GM12878 (cell line): ENCODE results near the gene ZNF627. TPM values are rescaled to one million over a fixed set of nuclear protein-coding genes. Genes with fewer than 3 reads are reported as not detected.

Experiments used
- ATAC-seq: fragments of 200-7000 bp; cut with Tn5 transposase; 3 replicates; pipeline ENCODE4 v1.9.1; 2020; ENCODE audit warnings: mild to moderate bottlenecking, moderate library complexity
- BruUV-seq: library from RNA; stranded (reverse); fragments of 400-500 nt; replicated peaks from 2 replicates; lab custom pipeline; 2021; lab: Mats Ljungman, UMichigan
- CTCF ChIA-PET: fragments of 300-600 bp; sonication (Branson Sonifier 250); formaldehyde crosslinking; extraction: SDS; loops from one replicate; lab custom pipeline; 2021; ENCODE audit warnings: inconsistent platforms; lab: Yijun Ruan, JAX
- POLR2A ChIA-PET: fragments of 350-600 bp; formaldehyde crosslinking; extraction: SDS; loops from one replicate; lab custom pipeline; 2021; ENCODE audit warnings: inconsistent platforms; lab: Charles Lee
- RAD21 ChIA-PET: fragments of 300-600 bp; sonication (Branson Sonifier 250); formaldehyde crosslinking; loops from one replicate; lab custom pipeline; 2023; ENCODE audit warnings: antibody characterized with exemption; ENCODE audit not compliant: unreplicated experiment; lab: Charles Lee
- SMC1A ChIA-PET: fragments of 300-600 bp; sonication (Branson Sonifier 250); formaldehyde crosslinking; loops from one replicate; lab custom pipeline; 2023; ENCODE audit not compliant: unreplicated experiment, uncharacterized antibody; lab: Charles Lee
- DNase-seq: peaks from one replicate; pipeline ENCODE4 v3.0.0-alpha.2; 2011; ENCODE audit warnings: low read depth, low spot score
- FAIRE-seq: peaks from 3 replicates; lab custom pipeline; 2011; peaks lifted over from hg19 to GRCh38; lab: Jason Lieb, UNC
- H2AFZ ChIP-seq: 2 replicates; pipeline ENCODE4 v1.6.0; 2011; ENCODE audit warnings: low read depth, low read length, control low read depth; ENCODE audit not compliant: control insufficient read depth
- H3K27ac ChIP-seq: 2 replicates; pipeline ENCODE4 v1.5.1; 2011; ENCODE audit warnings: control low read depth; ENCODE audit not compliant: control insufficient read depth, insufficient read depth
- H3K27me3 ChIP-seq, 2 experiments: replicated peaks in 1 of 2; 2 replicates each; pipeline versions ENCODE4 v1.6.0 to v1.6.1; 2011; ENCODE audit warnings: low read length in 1 of 2; ENCODE audit not compliant: control insufficient read depth in 2 of 2, insufficient read depth in 2 of 2
- H3K36me3 ChIP-seq, 2 experiments: 2 replicates each; pipeline ENCODE4 v1.5.1; 2011; ENCODE audit warnings: low read length in 1 of 2; ENCODE audit not compliant: control insufficient read depth in 2 of 2, insufficient read depth in 2 of 2
- H3K4me1 ChIP-seq: 2 replicates; pipeline ENCODE4 v1.6.1; 2011; ENCODE audit warnings: mild to moderate bottlenecking, low read length, moderate library complexity, mixed read lengths; ENCODE audit not compliant: control insufficient read depth, insufficient read depth
- H3K4me2 ChIP-seq: 2 replicates; pipeline ENCODE4 v1.6.0; 2011; ENCODE audit warnings: control low read depth; ENCODE audit not compliant: control insufficient read depth, insufficient read depth
- H3K4me3 ChIP-seq: fragments of 200-600 bp; sonication (generic); 2 replicates; pipeline ENCODE4 v1.5.1; 2016
- H3K79me2 ChIP-seq: 2 replicates; pipeline ENCODE4 v1.6.0; 2011; ENCODE audit warnings: low read length; ENCODE audit not compliant: control insufficient read depth, insufficient read depth
- H3K9ac ChIP-seq: 2 replicates; pipeline ENCODE4 v1.8.0; 2011; ENCODE audit warnings: low read length, control low read depth, mixed read lengths; ENCODE audit not compliant: control insufficient read depth, insufficient read depth
- H3K9me3 ChIP-seq: replicated peaks from 3 replicates; pipeline ENCODE4 v1.5.1; 2011; ENCODE audit warnings: mild to moderate bottlenecking, low read length; ENCODE audit not compliant: control insufficient read depth, insufficient read depth
- H4K20me1 ChIP-seq: 2 replicates; pipeline ENCODE4 v1.6.0; 2011; ENCODE audit not compliant: control insufficient read depth, insufficient read depth
- BCL11A ChIP-seq: IDR thresholded peaks from 2 replicates; pipeline ENCODE4 v1.6.1; 2011; ENCODE audit warnings: low read depth, low read length
- CBFB ChIP-seq: IDR thresholded peaks from 2 replicates; pipeline ENCODE4 v1.6.1; 2016; ENCODE audit warnings: antibody characterized with exemption, low read depth
- CREM ChIP-seq: IDR thresholded peaks from 2 replicates; pipeline ENCODE4 v1.6.1; 2014; ENCODE audit warnings: antibody characterized with exemption, low read depth
- EP300 ChIP-seq, 2 experiments: fragments of 150-350 bp in 1 of 2; IDR thresholded peaks; 2 replicates each; pipeline ENCODE4 v1.6.1; 2011 to 2012; ENCODE audit warnings: low read depth in 2 of 2, low read length in 2 of 2, borderline replicate concordance in 1 of 2, improper control_type of control experiment in 1 of 2, inconsistent platforms in 1 of 2; ENCODE audit not compliant: control insufficient read depth in 1 of 2
- ESRRA ChIP-seq: IDR thresholded peaks from 2 replicates; pipeline ENCODE4 v1.6.1; 2012; ENCODE audit warnings: mild to moderate bottlenecking, low read length, improper control_type of control experiment
- EZH2 ChIP-seq: IDR thresholded peaks from 2 replicates; pipeline ENCODE4 v1.6.1; 2012; ENCODE audit warnings: low read depth, mild to moderate bottlenecking, control low read depth, inconsistent platforms, low read length, borderline replicate concordance; ENCODE audit not compliant: control insufficient read depth
- HDGF ChIP-seq: fragments of 450-650 bp; IDR thresholded peaks from 2 replicates; pipeline ENCODE4 v1.6.1; 2016; ENCODE audit warnings: antibody characterized with exemption
- IKZF1 ChIP-seq: fragments of 450-650 bp; conservative IDR thresholded peaks from 2 replicates; pipeline ENCODE4 v1.6.1; 2017; ENCODE audit warnings: antibody characterized with exemption, mild to moderate bottlenecking
- IRF4 ChIP-seq: IDR thresholded peaks from 2 replicates; pipeline ENCODE4 v1.6.1; 2011; ENCODE audit warnings: low read depth, low read length
- JUNB ChIP-seq: IDR thresholded peaks from 2 replicates; pipeline ENCODE4 v1.6.1; 2016; ENCODE audit warnings: antibody characterized with exemption, mild to moderate bottlenecking
- NFYA ChIP-seq: IDR thresholded peaks from 2 replicates; pipeline ENCODE4 v1.6.1; 2011; ENCODE audit warnings: low read depth, mild to moderate bottlenecking, low read length, improper control_type of control experiment, borderline replicate concordance
- NR2F1 ChIP-seq: fragments of 450-650 bp; conservative IDR thresholded peaks from 2 replicates; pipeline ENCODE4 v1.6.1; 2017; ENCODE audit warnings: mild to moderate bottlenecking
- RCOR1 ChIP-seq: conservative IDR thresholded peaks from 2 replicates; pipeline ENCODE4 v1.6.1; 2012; ENCODE audit warnings: low read depth, low read length, improper control_type of control experiment
- TAF1 ChIP-seq: IDR thresholded peaks from 2 replicates; pipeline ENCODE4 v1.6.1; 2011; ENCODE audit warnings: mild to moderate bottlenecking, low read depth, low read length, borderline replicate concordance
- ZZZ3 ChIP-seq: IDR thresholded peaks from 2 replicates; pipeline ENCODE4 v1.6.1; 2011; ENCODE audit warnings: low read depth; ENCODE audit not compliant: control insufficient read depth, insufficient read length
- WGBS: methylation state at CpG from one replicate; pipeline ENCODE4 v1.1.6; 2016; ENCODE audit warnings: low lambda C conversion rate; ENCODE audit not compliant: insufficient replicate concordance, insufficient coverage; ENCODE audit errors: missing lambda C conversion rate; 5-methylcytosine and 5-hydroxymethylcytosine counted together
- in situ Hi-C: fragments of 300-500 bp; cut with MboI; formaldehyde crosslinking; loops from 9 replicates; pipeline ENCODE4 v1.14.3; 2018; ENCODE audit warnings: mixed read lengths
- intact Hi-C: fragments of 100-400 bp; cut with micrococcal nuclease; formaldehyde crosslinking; loops from one replicate; pipeline ENCODE4 v1.14.2; 2022; ENCODE audit not compliant: unreplicated experiment
- polyA plus RNA-seq, 11 experiments: library from polyadenylated mRNA; depleted of rRNA in 4 of 11; unstranded in 6 of 11; stranded (reverse) in 5 of 11; fragments of >200 nt; fragmentation: Nextera tagmentation in 4 of 11; fragmentation: Illumina TruSeq in 1 of 11; extraction: Ambion mirVana in 4 of 11; extraction: Trizol in 1 of 11; gene quantifications; 1 replicate in 1 of 11; 2 replicates in 10 of 11; pipeline versions ENCODE4 v1.2.1 to v1.2.3, GENCODE V29; 2011 to 2016; ENCODE audit warnings: inconsistent platforms in 2 of 11, missing spikeins in 2 of 11, low read depth in 1 of 11
- total RNA-seq, 4 experiments: library from RNA; depleted of rRNA in 3 of 4; stranded (reverse); fragments of >200 nt in 3 of 4; fragmentation: Illumina TruSeq in 1 of 4; extraction: Trizol in 1 of 4; gene quantifications; 2 replicates each; pipeline versions ENCODE4 v1.2.1 to v1.2.3, GENCODE V29; 2013 to 2021
- TF ChIP-seq, protein P1 (sequence below): fragments of 450-650 bp; conservative IDR thresholded peaks from 2 replicates; pipeline ENCODE4 v1.6.1; 2017; ENCODE audit warnings: mild to moderate bottlenecking, moderate library complexity
- TF ChIP-seq, protein P2 (sequence below): fragments of 450-650 bp; IDR thresholded peaks from 2 replicates; pipeline ENCODE4 v1.6.1; 2014; ENCODE audit warnings: mild to moderate bottlenecking

ZNF627 gene
- total and polyA plus RNA-seq, 10 of the 15 experiments (the other 5 are each of a cell fraction or from before 2014, with no cell fraction given), result 5.1 to 13.7 (median 10.2) TPM

DNA sequence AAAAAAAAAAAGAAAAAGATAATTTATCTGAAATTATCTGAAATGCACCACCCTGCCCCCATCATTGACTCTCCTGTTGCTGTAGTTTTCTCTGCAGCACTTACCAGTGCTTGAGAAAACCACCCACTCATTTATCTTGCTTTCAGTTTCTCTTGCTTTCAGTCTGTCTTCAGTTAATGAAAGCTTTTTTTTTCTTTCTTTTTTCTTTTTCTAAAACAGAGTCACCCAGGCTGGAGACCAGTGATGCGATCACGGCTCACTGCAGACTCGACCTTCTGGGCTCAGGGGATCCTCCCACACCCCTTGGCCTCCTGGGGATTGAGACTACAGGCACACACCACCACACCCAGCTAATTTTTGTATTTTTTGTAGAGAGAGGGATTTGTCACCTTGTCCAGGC is 15.5 kb upstream of the ZNF627 start:
- Histone ChIP-seq H3K4me3 (0 out of 2 replicates have a peak overlapping the region, but pooled peaks have one; percentile 31), H3K9ac (peak overlapping the region; percentile 1; the same call in 1 of the 2 replicates), H3K4me1 (peaks cover 48% of the 10 kb centered on the region), H3K36me3 (no peaks in the 10 kb centered on the region), H2AFZ (no peak overlapping the region), H3K4me2 (peak overlapping the region; percentile 17; the same call in 1 of the 2 replicates), H4K20me1 (no peaks in the 10 kb centered on the region), H3K27me3 (no peaks in the 10 kb centered on the region), H3K79me2 (no peaks in the 10 kb centered on the region; the same call in 1 of the 2 replicates), H3K9me3 (no peaks in the 10 kb centered on the region), H3K27ac (peak overlapping the region; percentile 76)
- intact Hi-C loops (loop anchor here (5.0 kb wide), 1 partner anchor 199 kb away; the partner anchor contains the start of gene EPOR), in situ Hi-C loops (loop anchor here (25.0 kb wide), 1 partner anchor 1581 kb away; the partner anchor contains the start of genes IER2 and STX10)
- ChIA-PET RAD21 (interaction anchor here (0.7 to 11.4 kb wide), 6 partner anchors 10 to 1170 kb away, joined by 3 to 172 read pairs (median 6); partner anchors contain the start of genes ECSIT and ELOF1), SMC1A (interaction anchor here (0.8 to 12.2 kb wide), 3 partner anchors 12 to 21 kb away, joined by 4 to 215 read pairs (median 84); partner anchors contain the start of gene ELOF1), CTCF (interaction anchor here (0.8 to 14.2 kb wide), 3 partner anchors 14 to 204 kb away, joined by 4 to 225 read pairs (median 47); partner anchors contain the start of gene ELOF1), POLR2A (interaction anchor here (0.7 to 9.0 kb wide), 5 partner anchors 8 to 25 kb away, joined by 3 to 94 read pairs (median 6); partner anchors contain the start of gene ELOF1)
- peak; percentile 96 for DNase-seq
- peak; percentile 89 for FAIRE-seq
- BruUV-seq, result no TSS peak
- 3% methylated on average over 3 of the region's 3 CpGs for WGBS
- peak; percentile 84 for ATAC-seq
- TF ChIP-seq IRF4 (peak; percentile 49; the same call in 1 of the 2 replicates), IKZF1 (peak; percentile 62), NFYA (no peak), TAF1 (no peak), ESRRA (no peak), RCOR1 (no peak), EZH2 (no peak), HDGF (no peak; the same call in 1 of the 2 replicates), ZZZ3 (no peak), CBFB (no peak), EP300 (IDR thresholded peaks at IDR 0.05; ENCODE audit: borderline replicate concordance in 1 of 2, control insufficient read depth in 1 of 2, low read depth in 2 of 2, low read length in 2 of 2) (peak in 1 of 2 experiments; percentile 55; a peak in 1 of 4 replicates), NR2F1 (peak; percentile 85), JUNB (no peak), BCL11A (peak; percentile 58), CREM (peak; percentile 74; the same call in 1 of the 2 replicates)
- TF ChIP-seq, protein P1, sequence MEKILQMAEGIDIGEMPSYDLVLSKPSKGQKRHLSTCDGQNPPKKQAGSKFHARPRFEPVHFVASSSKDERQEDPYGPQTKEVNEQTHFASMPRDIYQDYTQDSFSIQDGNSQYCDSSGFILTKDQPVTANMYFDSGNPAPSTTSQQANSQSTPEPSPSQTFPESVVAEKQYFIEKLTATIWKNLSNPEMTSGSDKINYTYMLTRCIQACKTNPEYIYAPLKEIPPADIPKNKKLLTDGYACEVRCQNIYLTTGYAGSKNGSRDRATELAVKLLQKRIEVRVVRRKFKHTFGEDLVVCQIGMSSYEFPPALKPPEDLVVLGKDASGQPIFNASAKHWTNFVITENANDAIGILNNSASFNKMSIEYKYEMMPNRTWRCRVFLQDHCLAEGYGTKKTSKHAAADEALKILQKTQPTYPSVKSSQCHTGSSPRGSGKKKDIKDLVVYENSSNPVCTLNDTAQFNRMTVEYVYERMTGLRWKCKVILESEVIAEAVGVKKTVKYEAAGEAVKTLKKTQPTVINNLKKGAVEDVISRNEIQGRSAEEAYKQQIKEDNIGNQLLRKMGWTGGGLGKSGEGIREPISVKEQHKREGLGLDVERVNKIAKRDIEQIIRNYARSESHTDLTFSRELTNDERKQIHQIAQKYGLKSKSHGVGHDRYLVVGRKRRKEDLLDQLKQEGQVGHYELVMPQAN, result no peak
- TF ChIP-seq, protein P2, sequence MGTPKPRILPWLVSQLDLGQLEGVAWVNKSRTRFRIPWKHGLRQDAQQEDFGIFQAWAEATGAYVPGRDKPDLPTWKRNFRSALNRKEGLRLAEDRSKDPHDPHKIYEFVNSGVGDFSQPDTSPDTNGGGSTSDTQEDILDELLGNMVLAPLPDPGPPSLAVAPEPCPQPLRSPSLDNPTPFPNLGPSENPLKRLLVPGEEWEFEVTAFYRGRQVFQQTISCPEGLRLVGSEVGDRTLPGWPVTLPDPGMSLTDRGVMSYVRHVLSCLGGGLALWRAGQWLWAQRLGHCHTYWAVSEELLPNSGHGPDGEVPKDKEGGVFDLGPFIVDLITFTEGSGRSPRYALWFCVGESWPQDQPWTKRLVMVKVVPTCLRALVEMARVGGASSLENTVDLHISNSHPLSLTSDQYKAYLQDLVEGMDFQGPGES, result no peak
